IPS-18a (cell line): ENCODE results near the gene TNFRSF8.

ENCODE experiments used
- H3K27ac ChIP-seq: one replicate; pipeline ENCODE4 v1.5.1; 2013; ENCODE audit warnings: low read length
- H3K27me3 ChIP-seq: one replicate; pipeline ENCODE4 v1.6.1; 2013; ENCODE audit warnings: mild to moderate bottlenecking, low read length; ENCODE audit not compliant: control insufficient read depth, insufficient read depth
- H3K36me3 ChIP-seq: one replicate; pipeline ENCODE4 v1.6.1; 2013; ENCODE audit warnings: low read depth, low read length; ENCODE audit not compliant: control insufficient read depth
- H3K4me1 ChIP-seq: one replicate; pipeline ENCODE4 v1.6.1; 2013; ENCODE audit warnings: low read depth, low read length; ENCODE audit not compliant: control insufficient read depth
- H3K4me3 ChIP-seq: one replicate; pipeline ENCODE4 v1.5.1; 2013; ENCODE audit warnings: low read length
- H3K9ac ChIP-seq: one replicate; pipeline ENCODE4 v1.6.1; 2013; ENCODE audit warnings: mild to moderate bottlenecking, low read length, moderate library complexity
- H3K9me3 ChIP-seq: one replicate; pipeline ENCODE4 v1.6.1; 2013; ENCODE audit warnings: low read depth, low read length; ENCODE audit not compliant: control insufficient read depth

TNFRSF8 gene

DNA sequence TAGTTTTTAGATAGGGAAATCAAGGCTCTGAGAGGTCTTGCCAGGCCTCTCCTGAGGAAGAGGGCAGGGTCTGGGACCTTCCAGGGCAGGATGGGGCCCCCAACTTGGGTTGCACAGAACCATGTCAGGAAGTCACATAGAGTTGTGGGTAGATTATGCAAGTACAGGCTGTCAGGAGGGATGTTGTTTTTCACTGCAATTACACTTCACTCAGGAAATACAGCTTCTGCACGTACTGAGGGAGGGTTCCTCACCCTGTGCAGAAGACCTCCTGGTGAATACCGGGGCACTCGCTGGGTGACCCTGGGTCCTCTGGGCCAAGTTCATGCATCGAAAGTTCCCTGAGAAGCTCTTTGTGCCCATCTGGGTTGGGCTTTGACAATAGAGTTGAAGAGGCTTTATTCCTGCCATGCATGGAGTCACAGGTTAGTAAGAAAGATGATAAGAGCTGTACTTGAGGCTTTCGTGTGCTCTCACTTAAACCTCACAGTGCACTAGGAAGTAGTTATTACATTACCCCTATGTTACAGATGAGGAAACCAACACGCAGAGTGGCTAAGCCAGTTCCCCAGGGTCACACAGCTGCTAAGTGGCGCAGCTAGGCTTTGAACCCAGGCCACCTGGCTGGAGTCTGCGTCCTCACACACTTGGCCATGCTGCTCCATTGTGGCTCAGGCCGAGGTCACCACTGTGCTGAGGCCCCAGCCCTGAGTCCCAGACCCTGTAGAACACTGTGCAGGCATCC, 87.5 kb downstream of the TNFRSF8 start:
- Histone ChIP-seq H3K36me3 (no peaks in the 10 kb centered on the region), H3K27me3 (no peaks in the 10 kb centered on the region), H3K27ac (no peak overlapping the region), H3K4me3 (no peak overlapping the region), H3K9ac (no peak overlapping the region), H3K4me1 (peaks cover 7% of the 10 kb centered on the region), H3K9me3 (no peaks in the 10 kb centered on the region)

DNA sequence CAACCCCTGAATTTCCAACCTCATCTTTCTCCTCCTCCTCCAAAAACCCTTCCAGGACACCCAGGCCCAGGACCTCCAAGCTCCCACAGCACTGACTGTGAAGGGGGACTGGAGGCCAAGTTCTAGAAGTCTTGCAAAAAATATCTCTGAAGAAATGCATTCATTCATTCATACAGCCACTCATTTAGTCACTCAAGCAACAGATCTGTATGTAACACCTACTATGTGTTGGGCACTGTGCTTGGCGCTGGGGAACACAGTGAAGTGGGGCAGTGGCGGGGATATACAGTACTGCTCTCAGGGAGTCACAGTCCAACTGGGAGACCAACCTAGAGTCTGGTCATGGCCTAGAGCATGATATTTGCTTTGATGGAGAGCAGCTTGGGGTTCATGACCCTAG, 88.4 kb downstream of the TNFRSF8 start:
- H3K36me3 ChIP-seq: no peaks in the 10 kb centered on the region
- no peaks in the 10 kb centered on the region for H3K27me3 ChIP-seq
- H3K9me3 ChIP-seq: no peaks in the 10 kb centered on the region
- H3K4me1 ChIP-seq: peaks cover 7% of the 10 kb centered on the region
- H3K9ac ChIP-seq: no peak overlapping the region
- no peak overlapping the region for H3K27ac ChIP-seq
- no peak overlapping the region for H3K4me3 ChIP-seq

DNA sequence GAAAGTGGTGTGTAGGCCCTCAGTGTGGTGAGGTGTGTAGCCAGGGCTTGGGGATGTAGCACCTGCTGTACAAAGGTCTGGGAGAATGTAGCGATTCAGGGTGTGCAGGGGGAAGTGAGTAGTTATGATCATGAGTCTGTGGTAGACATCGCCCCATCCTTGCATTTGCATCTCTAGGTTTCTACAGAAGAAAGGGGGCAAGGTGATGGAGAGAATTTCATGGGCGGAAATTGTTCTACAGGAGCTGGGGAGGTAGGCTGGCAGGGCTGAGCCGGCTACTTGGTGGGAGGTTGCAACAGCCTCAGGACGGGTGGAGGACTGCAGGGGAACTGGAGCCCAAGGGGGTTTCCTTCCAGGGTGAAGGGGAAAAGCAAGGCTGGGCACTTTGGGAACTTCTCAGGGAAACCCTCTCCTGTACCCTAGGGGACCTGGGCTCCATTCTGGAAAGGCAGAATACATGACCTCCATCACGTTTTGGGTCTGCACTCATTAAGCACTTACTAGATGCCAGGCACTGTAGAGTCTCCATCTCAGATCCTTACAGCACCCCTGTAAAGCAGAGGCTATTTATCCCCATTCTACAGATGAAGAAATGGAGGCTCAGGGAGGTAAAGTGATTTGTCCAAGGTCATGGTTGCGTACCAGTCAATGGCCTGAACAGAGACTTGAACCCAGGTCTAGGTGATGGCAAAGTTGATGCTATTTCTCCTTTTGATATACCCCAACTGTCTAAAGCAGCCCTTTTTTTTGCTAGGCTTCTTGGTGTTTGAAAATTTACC, 89.2 kb downstream of the TNFRSF8 start:
- H3K9ac ChIP-seq: no peak overlapping the region
- no peak overlapping the region for H3K27ac ChIP-seq
- no peaks in the 10 kb centered on the region for H3K9me3 ChIP-seq
- no peak overlapping the region for H3K4me3 ChIP-seq
- peaks cover 3% of the 10 kb centered on the region for H3K27me3 ChIP-seq
- no peaks in the 10 kb centered on the region for H3K36me3 ChIP-seq
- H3K4me1 ChIP-seq: peaks cover 2% of the 10 kb centered on the region

DNA sequence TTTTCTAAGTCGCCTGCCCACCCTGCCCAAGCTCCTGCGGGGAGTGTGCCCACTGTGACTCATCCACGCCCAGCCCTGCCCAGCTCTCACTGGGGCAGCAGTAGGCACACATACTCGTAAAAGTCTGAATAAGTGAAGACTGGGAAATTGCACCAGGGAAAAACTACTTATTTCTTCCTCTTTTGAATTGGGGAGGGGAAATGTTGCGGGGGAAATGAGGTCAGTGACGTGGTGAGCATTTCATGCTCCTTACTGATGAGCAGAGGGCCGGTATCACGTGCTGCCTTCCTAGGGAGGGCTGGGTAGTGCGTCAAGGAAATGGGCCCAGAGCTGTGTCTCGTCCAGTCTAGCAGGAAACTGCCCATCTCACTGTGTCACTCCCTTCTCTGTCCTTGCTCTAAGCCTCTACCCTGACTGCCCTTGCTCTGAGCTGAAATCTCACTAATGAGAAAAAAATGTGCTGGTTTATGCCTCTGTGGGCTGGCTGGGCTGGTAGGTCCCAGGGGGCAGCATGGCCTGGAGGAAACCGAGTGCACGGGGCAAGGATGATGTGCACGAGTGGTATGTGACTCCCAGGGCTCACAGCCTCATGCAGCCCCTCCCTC, 90.2 kb downstream of the TNFRSF8 start:
- Histone ChIP-seq H3K9ac (no peak overlapping the region), H3K4me3 (no peak overlapping the region), H3K9me3 (no peaks in the 10 kb centered on the region), H3K27ac (no peak overlapping the region), H3K27me3 (peaks cover 7% of the 10 kb centered on the region), H3K36me3 (no peaks in the 10 kb centered on the region), H3K4me1 (peaks cover 5% of the 10 kb centered on the region)

DNA sequence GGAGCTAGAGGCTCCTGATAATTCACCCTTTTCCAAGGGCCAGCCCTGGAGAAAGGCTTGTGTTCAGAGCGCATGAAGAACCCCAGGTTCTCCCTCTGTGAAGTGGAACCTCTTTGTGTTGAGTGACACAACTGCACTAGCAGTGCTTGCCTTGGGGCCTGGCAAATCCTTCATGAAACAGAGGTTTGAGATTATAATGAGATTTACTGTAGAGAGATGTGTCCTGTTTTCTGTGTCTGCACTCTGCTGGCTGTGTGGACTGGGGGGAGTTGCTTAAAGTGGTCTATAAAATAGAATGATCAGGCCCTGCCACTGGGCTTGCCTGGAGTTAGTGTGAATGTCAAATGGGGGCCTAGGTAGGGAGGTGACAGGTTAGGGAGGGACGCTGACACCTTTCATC, 92.2 kb downstream of the TNFRSF8 start:
- Histone ChIP-seq H3K27me3 (peaks cover 7% of the 10 kb centered on the region), H3K4me1 (peaks cover 11% of the 10 kb centered on the region), H3K36me3 (no peaks in the 10 kb centered on the region), H3K9ac (no peak overlapping the region), H3K27ac (no peak overlapping the region), H3K9me3 (no peaks in the 10 kb centered on the region), H3K4me3 (no peak overlapping the region)

DNA sequence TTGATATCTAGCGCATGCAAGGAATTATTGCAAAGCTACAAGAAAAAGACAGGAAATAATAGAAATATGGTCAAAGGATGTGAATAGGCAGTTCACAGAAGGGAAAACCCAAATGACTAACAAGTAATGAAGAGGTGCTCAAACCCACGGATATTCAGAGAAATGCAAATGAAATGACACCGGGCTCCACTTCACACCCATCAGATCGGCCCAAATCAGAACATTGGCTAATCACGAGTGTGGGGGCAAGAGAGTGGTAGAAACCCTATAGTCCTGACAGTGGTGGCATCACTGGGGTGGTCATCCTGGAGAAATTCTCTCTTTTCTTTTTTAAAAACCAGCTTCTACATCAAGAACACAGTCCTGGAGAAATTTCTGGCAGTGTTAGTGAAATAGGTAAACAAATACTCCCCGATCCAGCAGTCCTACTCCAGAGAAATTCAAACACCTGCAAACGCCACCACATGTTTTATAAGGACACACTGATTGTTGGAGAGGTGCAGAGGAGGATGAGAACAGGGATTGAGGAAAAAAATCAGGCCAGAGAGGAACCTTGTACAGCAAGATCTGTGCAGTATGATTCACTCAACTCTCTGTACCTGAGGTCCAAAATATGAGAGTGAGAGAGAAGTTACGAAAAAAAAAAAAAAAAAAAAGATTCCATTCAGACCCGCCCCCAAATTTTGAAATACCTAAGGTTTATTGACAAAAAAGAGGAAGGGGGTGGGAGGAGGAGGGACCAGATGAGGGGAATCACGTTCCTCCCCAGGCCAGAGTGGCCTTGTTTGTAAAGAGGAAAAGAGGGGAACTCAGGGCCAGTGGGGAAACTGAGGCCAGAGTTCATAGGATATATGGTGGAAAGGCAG, 94.5 kb downstream of the TNFRSF8 start:
- Histone ChIP-seq H3K4me1 (peaks cover 11% of the 10 kb centered on the region), H3K9ac (no peak overlapping the region), H3K27ac (no peak overlapping the region), H3K36me3 (no peaks in the 10 kb centered on the region), H3K4me3 (peak overlapping the region; percentile 11), H3K9me3 (no peaks in the 10 kb centered on the region), H3K27me3 (peaks cover 7% of the 10 kb centered on the region)

DNA sequence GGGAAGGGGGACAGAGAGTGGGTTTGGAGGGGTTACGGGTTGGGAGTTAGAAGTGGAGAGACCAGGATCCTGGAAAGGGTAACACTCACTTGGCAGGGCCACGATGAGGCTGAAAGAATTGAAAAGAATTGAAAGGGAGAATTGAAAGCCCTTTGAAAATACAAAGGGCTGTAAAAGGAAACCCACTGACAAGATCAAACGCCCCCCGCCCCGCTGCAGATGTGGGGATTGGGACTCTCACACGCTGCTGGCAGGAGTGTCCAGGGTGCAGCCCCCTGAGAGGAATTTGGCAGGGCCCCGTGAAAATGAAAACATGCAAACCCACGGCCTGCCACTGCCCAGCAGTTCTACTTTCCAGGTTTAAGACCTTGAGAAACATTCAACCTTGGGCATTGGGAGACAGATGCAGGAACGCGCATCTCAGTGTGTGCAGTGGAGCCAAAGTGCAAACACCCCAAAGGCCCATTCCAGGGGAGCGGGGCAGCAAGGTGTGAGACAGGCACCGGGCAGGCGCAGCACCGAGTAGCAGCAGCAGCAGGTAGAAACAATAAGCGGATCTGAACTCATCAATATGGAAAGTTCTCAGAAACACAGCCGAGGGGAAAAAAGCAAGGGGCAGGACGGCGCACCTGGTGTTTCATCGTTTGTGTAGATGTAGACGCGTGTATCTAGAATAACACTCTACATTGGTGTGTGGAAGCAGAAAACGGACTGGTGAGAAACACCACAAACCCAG, 95.4 kb downstream of the TNFRSF8 start:
- peaks cover 7% of the 10 kb centered on the region for H3K27me3 ChIP-seq
- H3K4me3 ChIP-seq: peak overlapping the region; percentile 11
- no peak overlapping the region for H3K27ac ChIP-seq
- H3K36me3 ChIP-seq: no peaks in the 10 kb centered on the region
- H3K9ac ChIP-seq: no peak overlapping the region
- peaks cover 11% of the 10 kb centered on the region for H3K4me1 ChIP-seq
- no peaks in the 10 kb centered on the region for H3K9me3 ChIP-seq

DNA sequence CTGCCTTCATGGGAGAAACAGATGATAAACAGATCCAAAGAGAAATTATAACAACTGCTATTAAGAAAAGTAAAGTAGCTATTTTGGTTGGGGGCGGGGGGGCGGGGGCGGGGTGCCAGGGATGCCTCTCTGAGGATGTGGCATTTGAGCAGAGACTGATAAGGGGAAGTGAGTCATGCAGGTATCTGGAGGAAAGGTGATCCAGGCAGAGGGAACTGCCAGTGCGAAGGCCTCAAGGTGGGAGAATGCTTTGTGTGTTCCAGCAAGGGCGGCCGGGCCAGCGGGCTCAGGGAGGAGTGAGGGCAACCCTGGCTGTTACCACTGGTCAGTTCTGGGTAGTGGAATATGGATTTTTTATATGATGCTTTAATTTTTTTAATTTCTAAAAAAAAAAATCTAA, 96.7 kb downstream of the TNFRSF8 start:
- no peak overlapping the region for H3K27ac ChIP-seq
- H3K27me3 ChIP-seq: peaks cover 11% of the 10 kb centered on the region
- H3K9me3 ChIP-seq: no peaks in the 10 kb centered on the region
- H3K36me3 ChIP-seq: no peaks in the 10 kb centered on the region
- no peak overlapping the region for H3K9ac ChIP-seq
- H3K4me1 ChIP-seq: peaks cover 11% of the 10 kb centered on the region
- H3K4me3 ChIP-seq: no peak overlapping the region

DNA sequence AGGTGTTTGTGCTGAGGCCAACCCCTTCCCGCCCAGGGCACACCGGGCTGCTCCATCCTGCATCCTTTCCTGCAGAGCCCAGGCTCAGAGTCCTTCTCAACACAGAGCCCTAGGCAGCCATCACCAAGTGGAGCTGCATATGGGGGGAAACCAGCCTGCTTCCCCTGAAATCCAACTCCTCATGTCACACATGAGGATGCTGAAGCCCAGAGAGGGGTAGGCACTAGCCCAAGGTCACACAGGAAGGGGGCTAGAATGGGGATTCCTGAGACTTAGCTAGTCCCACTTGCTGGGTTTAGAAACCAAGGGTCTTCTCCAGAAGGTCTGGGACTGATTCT, 98.2 kb downstream of the TNFRSF8 start:
- peaks cover 11% of the 10 kb centered on the region for H3K4me1 ChIP-seq
- no peak overlapping the region for H3K27ac ChIP-seq
- H3K9ac ChIP-seq: no peak overlapping the region

DNA sequence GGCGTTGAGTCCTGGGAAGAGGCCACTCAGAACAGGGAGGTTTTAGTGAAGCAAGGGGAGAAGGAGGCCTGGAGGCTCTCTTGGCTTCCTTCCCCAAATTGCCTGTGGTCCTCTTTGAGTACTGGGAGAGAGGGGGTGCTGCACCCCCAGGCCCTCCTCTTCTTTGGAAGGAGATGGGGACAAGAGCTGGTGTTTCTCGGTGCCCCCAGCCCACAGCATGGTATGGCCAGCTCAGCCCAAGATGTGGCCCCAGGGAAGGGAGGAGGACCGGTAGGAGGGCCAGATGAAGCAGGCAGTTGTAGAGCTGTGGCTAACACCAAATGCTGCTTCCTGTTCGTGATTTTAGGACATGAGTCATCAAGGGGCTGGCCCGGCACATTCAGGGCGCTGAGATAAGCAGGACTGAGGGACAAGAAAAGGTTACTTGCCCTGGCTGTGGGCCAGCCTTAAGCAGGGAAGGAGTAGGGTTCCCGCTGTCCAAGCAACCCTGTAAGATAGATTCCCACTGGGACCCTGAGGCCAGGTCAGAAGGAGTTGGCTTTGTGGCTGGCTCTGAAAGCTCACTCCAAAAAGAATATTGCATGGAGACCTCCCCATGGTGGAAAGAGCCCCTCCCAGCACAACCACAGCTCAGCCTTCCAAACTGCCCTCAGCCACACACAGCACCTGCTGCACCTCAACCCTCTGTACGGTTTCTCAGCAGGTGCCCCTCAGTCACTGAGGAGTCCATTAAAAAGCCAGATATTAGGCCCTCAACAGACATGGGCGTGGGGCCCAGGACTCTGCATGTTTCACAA, 98.8 kb downstream of the TNFRSF8 start:
- Histone ChIP-seq H3K36me3 (no peaks in the 10 kb centered on the region), H3K4me1 (peaks cover 11% of the 10 kb centered on the region), H3K27ac (no peak overlapping the region), H3K9me3 (no peaks in the 10 kb centered on the region), H3K27me3 (peaks cover 31% of the 10 kb centered on the region), H3K4me3 (no peak overlapping the region), H3K9ac (no peak overlapping the region)

More for the DNA sequence above, 98.2 kb downstream of the TNFRSF8 start:
- H3K27me3 ChIP-seq: peaks cover 26% of the 10 kb centered on the region
- H3K4me3 ChIP-seq: no peak overlapping the region
- H3K36me3 ChIP-seq: no peaks in the 10 kb centered on the region
- no peaks in the 10 kb centered on the region for H3K9me3 ChIP-seq
